GM19324 (cell line): ENCODE measurements around the gene HIF1AN.

Experiments
- ATAC-seq: cut with Tn5 transposase; IDR thresholded peaks from one replicate; pipeline ENCODE4 v1.9.1; 2021; ENCODE audit warnings: mild to moderate bottlenecking, moderate library complexity; ENCODE audit not compliant: unreplicated experiment, low FRiP score

The HIF1AN gene

GRCh38 chr10:100520811-100521210 is 14.9 kb upstream of the HIF1AN start:
- ATAC-seq = no peak

DNA sequence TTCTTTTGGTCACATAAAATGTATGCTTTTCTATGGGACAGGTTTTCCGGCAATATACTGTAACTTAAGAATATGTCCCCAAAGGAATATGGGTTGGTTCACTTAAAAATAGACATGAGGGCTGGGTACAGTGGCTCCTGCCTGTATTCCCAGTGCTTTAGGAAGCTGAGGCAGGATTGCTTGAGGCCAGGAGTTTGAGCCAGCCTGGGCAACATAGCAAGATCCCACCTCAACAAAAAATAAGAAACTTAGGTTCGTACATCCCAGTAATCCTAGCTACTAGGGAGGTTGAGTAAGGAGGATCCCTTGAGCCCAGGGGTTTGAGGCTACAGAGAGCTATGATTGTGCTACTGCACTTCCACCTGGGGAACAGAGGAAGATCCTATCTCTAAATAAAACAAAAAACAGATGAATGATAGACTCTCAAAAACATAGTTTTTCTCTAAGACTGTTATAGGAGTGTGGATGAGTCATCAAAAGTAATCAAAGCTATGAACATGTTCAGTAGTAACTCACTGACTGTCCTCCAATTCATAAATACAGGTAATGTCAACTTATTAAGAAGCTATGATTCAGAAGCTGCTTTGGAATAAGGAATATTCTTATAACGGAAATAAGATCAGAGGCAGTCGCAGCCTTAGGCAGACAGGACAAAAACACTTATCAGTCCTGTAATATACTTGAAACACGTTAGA is 13.5 kb upstream of the HIF1AN start:
- ATAC-seq = no peak

- no peak for ATAC-seq
Measured at GRCh38 chr10:100522945-100523344, 12.8 kb upstream of the HIF1AN start.

DNA sequence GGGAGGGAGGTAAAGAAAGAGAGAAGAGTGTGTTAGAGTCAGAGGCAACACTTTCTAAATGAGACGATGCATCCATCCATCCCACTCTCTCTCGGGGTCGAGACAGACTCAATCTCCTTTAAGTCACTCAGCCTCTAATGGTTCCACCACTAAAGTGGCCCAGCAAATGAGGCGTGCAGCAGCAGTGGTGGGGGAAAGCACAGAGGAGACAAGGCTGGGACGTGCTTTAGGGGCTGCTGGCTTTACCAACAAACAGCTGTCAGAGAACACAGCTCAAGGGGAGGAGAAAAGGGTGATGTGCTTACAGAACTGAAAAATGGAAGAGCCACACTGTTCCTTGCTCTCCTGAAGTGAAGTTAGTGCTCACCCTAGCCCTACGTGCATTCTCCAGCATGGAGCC is 11.5 kb upstream of the HIF1AN start:
- ATAC-seq = no peak

DNA sequence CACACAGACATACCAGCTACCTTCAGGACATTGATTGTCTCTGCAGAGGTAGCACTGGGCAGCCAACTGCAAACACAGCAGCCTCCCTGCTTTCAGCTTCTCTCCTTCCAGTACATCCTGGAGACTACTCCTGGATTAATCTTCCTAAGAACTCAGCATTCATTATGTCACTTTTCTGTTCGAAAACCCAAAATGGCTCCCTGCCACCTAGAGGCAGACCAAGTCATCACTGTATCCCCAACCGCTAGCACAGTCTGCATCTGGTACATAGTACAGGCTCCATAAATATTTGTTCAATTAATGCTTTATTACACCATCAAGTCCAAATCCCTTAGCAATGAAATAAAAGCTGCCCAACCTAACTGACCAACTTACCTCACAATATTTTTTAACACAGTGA is 11.1 kb upstream of the HIF1AN start:
- no peak for ATAC-seq

GRCh38 chr10:100528123-100528886 is 7.4 kb upstream of the HIF1AN start:
- no peak for ATAC-seq

DNA sequence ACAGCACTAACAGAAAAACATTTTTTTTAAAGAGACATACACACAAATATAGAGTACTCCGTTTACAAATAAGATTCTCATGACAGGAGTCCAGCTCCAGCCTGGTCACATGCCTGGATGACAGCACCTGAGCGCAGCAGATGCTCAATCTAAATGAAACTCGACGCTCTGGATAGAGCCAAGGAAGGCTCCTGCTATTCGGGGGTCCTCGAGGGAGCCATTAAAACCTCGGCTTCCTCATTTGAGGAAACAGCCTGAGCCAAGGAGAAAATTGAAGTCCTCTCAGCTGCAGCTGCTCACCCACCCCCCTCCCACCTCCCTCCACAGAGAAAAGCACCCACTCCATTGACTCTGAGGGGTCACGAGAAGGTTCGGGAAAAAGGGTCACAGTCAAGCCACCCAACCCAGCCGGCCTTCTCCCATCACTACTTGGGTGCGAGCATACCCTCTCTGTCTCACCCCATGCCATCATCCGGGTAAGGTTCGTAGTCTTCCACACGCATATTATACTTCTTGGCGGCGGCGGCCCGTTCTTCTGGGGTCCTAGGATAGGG is 6.7 kb upstream of the HIF1AN start:
- peak; percentile 13 for ATAC-seq

GRCh38 chr10:100529475-100530298 is 6.1 kb upstream of the HIF1AN start, which contains the start of gene NDUFB8:
Gene NDUFB8, minus strand, starts transcription at chr10:100529871. Its CDS starts 20 bp downstream, at chr10:100529851.
- ATAC-seq = peak; percentile 70

- ATAC-seq = no peak
Measured at GRCh38 chr10:100531761-100532160, 4.0 kb upstream of the HIF1AN start.

DNA sequence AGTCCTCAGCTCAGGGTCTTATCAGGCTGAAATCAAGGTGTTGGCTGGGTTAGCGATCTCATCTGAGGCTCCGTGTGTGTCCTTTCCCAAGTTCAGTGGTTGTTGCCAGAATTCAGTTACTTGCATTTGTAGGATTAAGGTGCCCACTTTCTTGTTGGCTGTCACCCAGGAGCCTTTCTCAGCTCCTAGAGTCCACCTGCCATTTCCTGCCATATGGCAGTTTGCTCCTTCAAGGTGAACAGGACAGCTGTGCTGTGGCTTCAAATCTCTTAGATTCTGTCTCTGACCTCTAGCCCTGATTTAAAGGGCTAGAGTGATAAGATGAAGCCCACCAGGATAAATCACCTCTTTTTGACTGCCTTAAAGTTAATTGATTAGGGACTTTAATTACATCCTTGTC is 1.0 kb upstream of the HIF1AN start:
- no peak for ATAC-seq

DNA sequence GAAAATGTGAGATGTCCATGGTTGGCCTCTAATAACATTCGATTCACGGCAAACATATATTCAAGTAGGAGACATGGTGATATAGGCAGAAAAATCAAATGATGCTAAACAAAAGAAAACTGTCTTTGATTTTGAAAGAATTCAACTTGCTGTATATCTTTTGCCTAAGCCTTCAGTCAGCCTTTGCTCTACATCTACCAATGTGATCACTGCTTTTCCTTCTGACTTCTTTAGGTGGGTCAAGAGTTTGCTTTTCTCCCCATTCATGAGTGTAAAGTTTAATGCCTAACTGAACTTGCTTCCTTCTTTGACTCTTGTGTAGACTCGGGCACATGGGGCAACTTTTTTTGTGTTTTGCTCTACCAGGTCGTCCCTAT is 417 bp upstream of the HIF1AN start:
- ATAC-seq = peak; percentile 3

- ATAC-seq = no peak
Measured at GRCh38 chr10:100537475-100537874, 1.7 kb downstream of the HIF1AN start.

DNA sequence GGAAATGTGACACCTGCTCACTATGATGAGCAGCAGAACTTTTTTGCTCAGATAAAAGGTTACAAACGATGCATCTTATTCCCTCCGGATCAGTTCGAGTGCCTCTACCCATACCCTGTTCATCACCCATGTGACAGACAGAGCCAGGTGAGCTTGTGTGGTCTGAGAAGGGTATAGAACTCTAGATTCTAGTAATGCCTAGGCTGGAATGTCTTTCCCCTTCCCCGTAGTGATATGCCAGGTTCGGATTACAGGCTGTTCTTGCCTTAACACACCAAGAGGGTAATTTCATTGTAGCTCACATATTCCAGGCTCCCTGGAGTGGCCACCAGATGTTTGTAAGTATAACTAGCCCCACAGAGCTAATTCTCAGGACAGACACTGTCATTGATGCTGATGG is 9.2 kb downstream of the HIF1AN start:
- ATAC-seq = no peak

- ATAC-seq = no peak
Measured at GRCh38 chr10:100551196-100551595, 15.5 kb downstream of the HIF1AN start.

- ATAC-seq = no peak
Measured at GRCh38 chr10:100551738-100552137, 16.0 kb downstream of the HIF1AN start.

DNA sequence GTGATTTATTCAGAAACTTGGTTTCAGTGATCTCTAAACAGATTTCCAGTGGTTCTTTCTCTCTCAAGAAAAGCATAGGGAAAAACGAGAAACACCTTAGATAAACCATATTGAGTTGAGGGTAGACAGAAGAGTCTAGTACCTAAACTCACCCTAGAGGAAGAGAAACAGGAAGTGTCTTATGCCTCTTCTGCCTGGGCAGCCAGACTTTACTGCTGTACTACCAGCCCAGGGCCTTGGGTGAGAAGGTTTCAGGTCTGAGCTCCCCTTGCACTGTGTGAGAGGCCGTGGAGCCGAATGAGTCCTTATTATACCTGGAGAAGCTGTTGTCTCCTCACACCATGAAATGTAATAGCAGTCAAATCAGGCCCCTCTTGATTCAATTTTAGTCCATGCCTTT is 18.2 kb downstream of the HIF1AN start:
- ATAC-seq = no peak

- no peak for ATAC-seq
Measured at GRCh38 chr10:100554902-100555301, 19.2 kb downstream of the HIF1AN start.

- ATAC-seq = no peak
Measured at GRCh38 chr10:100560248-100560647, 24.5 kb downstream of the HIF1AN start.

DNA sequence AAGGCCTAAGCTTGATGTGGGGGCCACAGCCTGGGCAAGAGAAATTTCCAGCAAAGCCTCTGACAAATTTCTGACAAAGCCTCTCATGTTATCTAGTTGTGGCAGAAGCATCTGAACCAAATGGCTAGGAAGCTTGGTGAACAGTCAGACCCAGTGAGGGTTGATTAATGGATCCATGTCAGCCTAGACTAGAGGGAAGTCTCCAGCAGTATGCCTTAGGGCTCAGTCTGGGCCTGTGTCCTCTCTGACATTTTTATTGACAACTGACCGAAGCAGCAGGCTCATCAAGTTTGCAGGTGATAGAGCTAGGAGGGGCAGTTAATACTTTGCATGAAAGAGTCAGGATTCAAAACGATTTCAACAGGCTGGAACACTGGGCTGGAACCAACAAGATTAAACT is 25.3 kb downstream of the HIF1AN start:
- ATAC-seq = no peak

- no peak for ATAC-seq
Measured at GRCh38 chr10:100562008-100562672, 26.4 kb downstream of the HIF1AN start.
